Thoracic aorta (tissue), 2 donors: ENCODE measurements around the gene IL21R. TPM values are rescaled to one million over a fixed set of nuclear protein-coding genes. Genes with fewer than 3 reads are reported as not detected.

ENCODE experiments used
- ATAC-seq: fragments of 150-250 bp; one replicate; pipeline ENCODE4 v1.8.0; 2017; ENCODE audit warnings: low read depth; ENCODE audit not compliant: insufficient number of reproducible peaks, low FRiP score
- DNase-seq: peaks from one replicate; pipeline ENCODE4 v3.0.0-alpha.2; 2020; ENCODE audit warnings: low spot score
- H3K27ac ChIP-seq, 2 donors: fragments of 200-600 bp; sonication (generic); 1 replicate in 1 of 2; 2 replicates in 1 of 2; pipeline ENCODE4 v1.5.1; 2016; ENCODE audit warnings: mild to moderate bottlenecking in 2 of 2, moderate library complexity in 2 of 2
- H3K27me3 ChIP-seq: fragments of 200-600 bp; sonication (generic); replicated peaks from 2 replicates; pipeline ENCODE4 v1.6.0; 2016; ENCODE audit warnings: mild to moderate bottlenecking; ENCODE audit not compliant: insufficient read depth
- H3K36me3 ChIP-seq: fragments of 200-600 bp; sonication (generic); one replicate; pipeline ENCODE4 v1.5.1; 2016
- H3K4me1 ChIP-seq, 2 donors: fragments of 200-600 bp; sonication (generic); 1 replicate in 1 of 2; 2 replicates in 1 of 2; pipeline versions ENCODE4 v1.5.1 to v1.6.0; 2016; ENCODE audit warnings: low read depth in 2 of 2, mild to moderate bottlenecking in 1 of 2; ENCODE audit not compliant: control insufficient read depth in 1 of 2
- H3K4me3 ChIP-seq: fragments of 200-600 bp; sonication (generic); 2 replicates; pipeline ENCODE4 v1.5.1; 2016; ENCODE audit warnings: mild to moderate bottlenecking
- H3K9me3 ChIP-seq: fragments of 200-600 bp; sonication (generic); 2 replicates; pipeline ENCODE4 v1.5.1; 2016
- total RNA-seq, 2 donors: library from RNA; depleted of rRNA; stranded (reverse); fragments of >200 nt; gene quantifications; one replicate each; pipeline versions ENCODE4 v1.1.0 to v1.2.3, GENCODE V29; 2016
- TF ChIP-seq, protein P1 (sequence below): fragments of 200-600 bp; sonication (generic); IDR thresholded peaks from one replicate; pipeline ENCODE4 v1.5.1; 2019; ENCODE audit warnings: antibody characterized with exemption

Gene IL21R
- total RNA-seq, 2 donors from 2014 or later = 0.14 to 1.8 TPM

GRCh38 chr16:27458258-27458657, 56.3 kb downstream of the IL21R start:
- TF ChIP-seq, protein P1, sequence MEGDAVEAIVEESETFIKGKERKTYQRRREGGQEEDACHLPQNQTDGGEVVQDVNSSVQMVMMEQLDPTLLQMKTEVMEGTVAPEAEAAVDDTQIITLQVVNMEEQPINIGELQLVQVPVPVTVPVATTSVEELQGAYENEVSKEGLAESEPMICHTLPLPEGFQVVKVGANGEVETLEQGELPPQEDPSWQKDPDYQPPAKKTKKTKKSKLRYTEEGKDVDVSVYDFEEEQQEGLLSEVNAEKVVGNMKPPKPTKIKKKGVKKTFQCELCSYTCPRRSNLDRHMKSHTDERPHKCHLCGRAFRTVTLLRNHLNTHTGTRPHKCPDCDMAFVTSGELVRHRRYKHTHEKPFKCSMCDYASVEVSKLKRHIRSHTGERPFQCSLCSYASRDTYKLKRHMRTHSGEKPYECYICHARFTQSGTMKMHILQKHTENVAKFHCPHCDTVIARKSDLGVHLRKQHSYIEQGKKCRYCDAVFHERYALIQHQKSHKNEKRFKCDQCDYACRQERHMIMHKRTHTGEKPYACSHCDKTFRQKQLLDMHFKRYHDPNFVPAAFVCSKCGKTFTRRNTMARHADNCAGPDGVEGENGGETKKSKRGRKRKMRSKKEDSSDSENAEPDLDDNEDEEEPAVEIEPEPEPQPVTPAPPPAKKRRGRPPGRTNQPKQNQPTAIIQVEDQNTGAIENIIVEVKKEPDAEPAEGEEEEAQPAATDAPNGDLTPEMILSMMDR = no peak
- ATAC-seq = no peak

DNA sequence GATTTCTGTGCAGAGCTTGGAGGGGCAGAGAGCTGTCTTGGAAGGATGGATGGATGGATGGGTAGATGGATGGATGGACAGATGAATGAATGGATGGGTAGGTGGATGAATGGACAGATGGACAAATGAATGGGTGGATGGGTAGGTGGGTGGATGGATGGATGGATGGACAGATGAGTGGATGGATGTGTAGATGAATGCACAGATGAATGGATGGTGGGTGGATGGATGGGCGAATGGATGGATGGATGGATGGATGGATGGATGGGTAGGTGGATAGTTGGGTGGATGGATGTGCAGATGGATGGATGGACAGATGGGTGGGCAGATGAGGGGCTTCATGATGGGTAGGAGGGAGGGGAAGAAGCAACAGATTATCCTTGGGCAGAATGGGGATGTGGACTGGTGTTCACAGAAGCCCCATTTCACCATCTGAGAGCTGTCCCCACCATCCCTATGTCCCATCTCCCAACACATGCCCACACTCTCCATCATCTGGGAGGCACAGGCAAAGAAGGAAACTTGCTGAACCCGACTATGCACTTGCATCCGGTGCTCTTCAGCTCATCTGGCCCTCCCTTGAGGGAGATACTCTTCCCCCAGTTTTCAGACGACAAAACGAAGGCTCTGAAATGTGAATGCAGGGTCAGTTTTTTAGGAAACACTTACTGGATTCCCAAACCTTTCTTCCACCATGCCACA, 57.2 kb downstream of the IL21R start:
- ATAC-seq = no peak
- no peak for DNase-seq
- H3K27ac ChIP-seq = no peak overlapping the region

More at GRCh38 chr16:27458258-27458657, 56.3 kb downstream of the IL21R start:
- Histone ChIP-seq H3K4me1 (peaks cover 0 to 8% of the 10 kb centered on the region in 2 donors), H3K27me3 (no peaks in the 10 kb centered on the region), H3K4me3 (no peak overlapping the region), H3K27ac (no peak overlapping the region), H3K9me3 (no peaks in the 10 kb centered on the region), H3K36me3 (peaks cover 14% of the 10 kb centered on the region)
- DNase-seq = no peak

DNA sequence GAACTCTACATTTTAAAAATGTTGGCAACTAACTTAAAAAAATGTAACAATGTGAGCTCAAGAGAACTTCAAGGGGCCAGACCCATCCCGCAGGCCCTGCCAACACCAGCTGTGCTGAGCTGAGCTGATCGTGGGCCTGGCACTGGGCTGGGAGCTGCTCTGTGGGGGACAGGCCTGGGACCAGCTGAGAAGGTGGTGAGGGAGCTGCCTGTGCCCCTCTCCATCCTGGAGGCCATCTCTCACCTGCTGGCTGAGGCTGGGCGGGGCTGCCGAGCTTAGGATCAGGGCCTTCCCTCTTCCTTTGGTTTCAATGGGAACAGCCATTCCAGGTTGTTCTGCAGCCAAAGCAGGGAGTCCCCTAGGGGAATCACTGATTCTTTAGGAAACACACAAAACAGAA, 58.2 kb downstream of the IL21R start:
- Histone ChIP-seq H3K4me1 (peaks cover 0 to 8% of the 10 kb centered on the region in 2 donors), H3K27ac (peak overlapping the region in 1 of 2 donors; percentile 21), H3K4me3 (no peak overlapping the region), H3K9me3 (no peaks in the 10 kb centered on the region), H3K36me3 (peaks cover 25% of the 10 kb centered on the region), H3K27me3 (no peaks in the 10 kb centered on the region)
- DNase-seq (no peak), ATAC-seq (no peak)
- TF ChIP-seq, protein P1 = no peak

More for the DNA sequence above, 57.2 kb downstream of the IL21R start:
- no peaks in the 10 kb centered on the region for H3K9me3 ChIP-seq
- peaks cover 18% of the 10 kb centered on the region for H3K36me3 ChIP-seq
- H3K4me1 ChIP-seq = peaks cover 0 to 8% of the 10 kb centered on the region in 2 donors
- no peak overlapping the region for H3K4me3 ChIP-seq
- no peaks in the 10 kb centered on the region for H3K27me3 ChIP-seq
- TF ChIP-seq, protein P1 = no peak

DNA sequence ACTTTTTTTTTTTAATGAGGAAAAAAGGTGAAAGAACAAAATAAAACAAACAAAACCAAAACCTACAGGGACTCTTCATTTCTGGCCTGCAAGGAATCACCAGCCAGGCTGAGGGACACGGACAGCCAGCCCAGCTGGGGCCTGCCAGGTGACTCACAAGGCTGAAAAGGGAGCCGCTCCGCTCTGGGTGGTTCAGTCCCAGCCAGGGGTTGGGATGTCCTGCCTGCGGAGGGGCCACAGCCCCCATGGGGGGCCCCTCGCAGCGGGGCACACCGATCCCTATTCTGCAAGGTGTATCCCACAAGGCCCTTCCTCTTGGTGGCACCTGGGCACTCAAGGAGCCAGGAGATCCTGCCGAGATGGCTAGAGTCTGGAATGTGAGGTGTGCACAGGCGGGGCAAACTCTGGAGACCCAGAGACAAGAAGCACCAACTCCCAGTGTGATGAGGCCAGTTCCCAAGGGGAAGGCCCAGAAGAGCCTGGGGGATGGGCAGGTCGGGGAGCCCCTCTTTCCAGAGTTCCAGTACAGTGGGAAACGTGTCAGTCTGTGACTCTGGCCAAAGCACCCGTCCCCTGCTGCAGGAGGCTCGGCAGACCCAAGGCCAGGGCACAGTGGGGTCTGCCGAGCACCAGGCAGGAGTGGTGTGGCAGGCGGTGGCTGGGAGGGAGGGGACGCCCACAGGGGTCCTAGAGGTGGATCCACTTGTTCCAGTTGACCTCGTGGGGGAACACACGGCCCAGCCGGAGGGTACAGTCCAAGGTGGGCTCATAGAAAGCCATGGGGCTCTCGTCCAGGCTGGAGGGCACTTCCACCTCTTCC, 58.9 kb downstream of the IL21R start:
- DNase-seq = no peak
- H3K9me3 ChIP-seq = no peaks in the 10 kb centered on the region
- H3K4me1 ChIP-seq = peaks cover 0 to 8% of the 10 kb centered on the region in 2 donors
- no peak for ATAC-seq
- TF ChIP-seq, protein P1 = no peak
- H3K27ac ChIP-seq = peak overlapping the region in 1 of 2 donors; percentile 21
- no peak overlapping the region for H3K4me3 ChIP-seq
- no peaks in the 10 kb centered on the region for H3K27me3 ChIP-seq
- H3K36me3 ChIP-seq = peaks cover 29% of the 10 kb centered on the region

- ATAC-seq (no peak), DNase-seq (no peak)
- Histone ChIP-seq H3K4me1 (peaks cover 0 to 8% of the 10 kb centered on the region in 2 donors), H3K36me3 (peaks cover 29% of the 10 kb centered on the region), H3K4me3 (no peak overlapping the region), H3K27ac (no peak overlapping the region), H3K9me3 (no peaks in the 10 kb centered on the region), H3K27me3 (no peaks in the 10 kb centered on the region)
- TF ChIP-seq, protein P1 = no peak
These were observed 59.7 kb downstream of the IL21R start for GRCh38 chr16:27461483-27462171.
